Breast epithelium (tissue), 4 donors: Measurements from ENCODE around the gene PTPN21. TPM values are rescaled to one million over a fixed set of nuclear protein-coding genes. Genes with fewer than 3 reads are reported as not detected.

ENCODE experiments used
- DNase-seq, 2 donors: peaks; one replicate each; pipeline ENCODE4 v3.0.0-alpha.2; 2019; ENCODE audit warnings: low spot score in 2 of 2
- H3K27ac ChIP-seq, 2 donors: fragments of 200-600 bp; sonication (generic) in 1 of 2; one replicate each; pipeline ENCODE4 v1.5.1; 2016 to 2019; ENCODE audit warnings: mild to moderate bottlenecking in 1 of 2
- H3K27me3 ChIP-seq, 2 donors: fragments of 200-600 bp; sonication (generic) in 1 of 2; one replicate each; pipeline versions ENCODE4 v1.5.1 to v1.6.0; 2017 to 2019; ENCODE audit warnings: control low read depth in 1 of 2, mild to moderate bottlenecking in 1 of 2
- H3K36me3 ChIP-seq: fragments of 200-600 bp; one replicate; pipeline ENCODE4 v1.5.1; 2019
- H3K4me1 ChIP-seq, 2 donors: fragments of 200-600 bp; sonication (generic); one replicate each; pipeline ENCODE4 v1.5.1; 2016 to 2019; ENCODE audit warnings: control low read depth in 1 of 2
- H3K4me3 ChIP-seq, 3 donors: fragments of 200-600 bp; sonication (generic); 1 replicate in 2 of 3; 2 replicates in 1 of 3; pipeline ENCODE4 v1.5.1; 2016 to 2019; ENCODE audit warnings: mild to moderate bottlenecking in 3 of 3, moderate library complexity in 2 of 3
- H3K9me3 ChIP-seq, 2 donors: fragments of 200-600 bp; sonication (generic) in 1 of 2; one replicate each; pipeline ENCODE4 v1.5.1; 2016 to 2019; ENCODE audit warnings: control low read depth in 1 of 2
- POLR2A ChIP-seq: fragments of 450-650 bp; IDR thresholded peaks from one replicate; pipeline ENCODE4 v1.6.1; 2016; ENCODE audit warnings: antibody characterized with exemption, mild to moderate bottlenecking, moderate library complexity
- POLR2AphosphoS5 ChIP-seq, 3 donors: sonication (generic); formaldehyde crosslinking; IDR thresholded peaks; one replicate each; pipeline ENCODE4 v1.6.1; 2017; ENCODE audit warnings: antibody characterized with exemption in 3 of 3
- intact Hi-C: fragments of 100-400 bp; cut with DNase I; formaldehyde crosslinking; loops from one replicate; pipeline ENCODE4 v1.15.1; 2023; ENCODE audit warnings: low total_unique reads
- total RNA-seq, 3 donors: library from RNA; depleted of rRNA; stranded (reverse); fragments of >200 nt; gene quantifications; one replicate each; pipeline ENCODE4 v1.1.0, GENCODE V29; 2016
- TF ChIP-seq, protein P1 (sequence below), 3 donors: fragments of 450-650 bp; IDR thresholded peaks; one replicate each; pipeline ENCODE4 v1.5.1; 2016 to 2017; ENCODE audit warnings: antibody characterized with exemption in 3 of 3, mild to moderate bottlenecking in 3 of 3, moderate library complexity in 3 of 3

Gene PTPN21
- total RNA-seq, 3 donors from 2014 or later, result 14.4 to 18.1 (median 14.5) TPM

DNA sequence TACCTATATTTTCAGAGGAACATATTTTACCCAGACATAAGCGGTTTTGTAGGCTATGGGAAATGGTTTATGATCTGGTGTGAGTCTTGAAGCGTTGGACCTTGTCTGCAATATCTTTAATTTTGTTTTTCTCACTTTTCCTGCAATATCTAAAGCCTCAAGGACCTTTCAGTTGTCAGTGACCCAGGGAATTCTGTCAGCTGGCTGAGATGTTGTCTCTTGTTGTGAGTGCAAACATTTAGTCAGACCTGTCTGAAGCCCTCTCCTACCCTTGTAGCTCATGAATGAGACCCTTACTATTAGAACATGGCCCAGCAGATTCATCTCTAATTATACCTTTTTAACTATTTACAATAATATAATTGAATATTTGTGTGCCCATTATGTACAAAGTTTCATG, 115.7 kb downstream of the PTPN21 start:
- no peak for DNase-seq
- Histone ChIP-seq H3K27ac (no peak overlapping the region), H3K9me3 (no peaks in the 10 kb centered on the region), H3K36me3 (no peaks in the 10 kb centered on the region), H3K4me1 (no peaks in the 10 kb centered on the region), H3K27me3 (no peaks in the 10 kb centered on the region), H3K4me3 (no peak overlapping the region)
- TF ChIP-seq POLR2AphosphoS5 (IDR thresholded peaks at IDR 0.05), result no peak
- intact Hi-C loops, result no loop called here

GRCh38 chr14:88437658-88438057, 117.1 kb downstream of the PTPN21 start:
- Histone ChIP-seq H3K4me3 (no peak overlapping the region), H3K9me3 (no peaks in the 10 kb centered on the region), H3K36me3 (no peaks in the 10 kb centered on the region), H3K27ac (no peak overlapping the region), H3K27me3 (no peaks in the 10 kb centered on the region), H3K4me1 (no peaks in the 10 kb centered on the region)
- TF ChIP-seq, protein P1, sequence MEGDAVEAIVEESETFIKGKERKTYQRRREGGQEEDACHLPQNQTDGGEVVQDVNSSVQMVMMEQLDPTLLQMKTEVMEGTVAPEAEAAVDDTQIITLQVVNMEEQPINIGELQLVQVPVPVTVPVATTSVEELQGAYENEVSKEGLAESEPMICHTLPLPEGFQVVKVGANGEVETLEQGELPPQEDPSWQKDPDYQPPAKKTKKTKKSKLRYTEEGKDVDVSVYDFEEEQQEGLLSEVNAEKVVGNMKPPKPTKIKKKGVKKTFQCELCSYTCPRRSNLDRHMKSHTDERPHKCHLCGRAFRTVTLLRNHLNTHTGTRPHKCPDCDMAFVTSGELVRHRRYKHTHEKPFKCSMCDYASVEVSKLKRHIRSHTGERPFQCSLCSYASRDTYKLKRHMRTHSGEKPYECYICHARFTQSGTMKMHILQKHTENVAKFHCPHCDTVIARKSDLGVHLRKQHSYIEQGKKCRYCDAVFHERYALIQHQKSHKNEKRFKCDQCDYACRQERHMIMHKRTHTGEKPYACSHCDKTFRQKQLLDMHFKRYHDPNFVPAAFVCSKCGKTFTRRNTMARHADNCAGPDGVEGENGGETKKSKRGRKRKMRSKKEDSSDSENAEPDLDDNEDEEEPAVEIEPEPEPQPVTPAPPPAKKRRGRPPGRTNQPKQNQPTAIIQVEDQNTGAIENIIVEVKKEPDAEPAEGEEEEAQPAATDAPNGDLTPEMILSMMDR (IDR thresholded peaks at IDR 0.05), result no peak
- no peak for TF ChIP-seq POLR2AphosphoS5 (IDR thresholded peaks at IDR 0.05)
- TF ChIP-seq POLR2A, result no peak
- no peak for DNase-seq
- intact Hi-C loops, result no loop called here

- DNase-seq, result no peak
- intact Hi-C loops, result no loop called here
- Histone ChIP-seq H3K9me3 (no peaks in the 10 kb centered on the region), H3K36me3 (no peaks in the 10 kb centered on the region), H3K27me3 (no peaks in the 10 kb centered on the region), H3K4me3 (no peak overlapping the region), H3K4me1 (no peaks in the 10 kb centered on the region), H3K27ac (no peak overlapping the region)
- no peak for TF ChIP-seq POLR2A
- TF ChIP-seq, protein P1 (IDR thresholded peaks at IDR 0.05), result no peak
- TF ChIP-seq POLR2AphosphoS5 (IDR thresholded peaks at IDR 0.05), result no peak
These were observed 123.8 kb downstream of the PTPN21 start for GRCh38 chr14:88430976-88431375.

- Histone ChIP-seq H3K9me3 (no peaks in the 10 kb centered on the region), H3K27me3 (no peaks in the 10 kb centered on the region), H3K4me1 (no peaks in the 10 kb centered on the region), H3K4me3 (no peak overlapping the region), H3K36me3 (no peaks in the 10 kb centered on the region), H3K27ac (no peak overlapping the region)
- TF ChIP-seq, protein P1 (IDR thresholded peaks at IDR 0.05), result no peak
- intact Hi-C loops, result no loop called here
- no peak for DNase-seq
These were observed 128.5 kb downstream of the PTPN21 start for GRCh38 chr14:88426271-88426670.

- H3K4me3 ChIP-seq, result no peak overlapping the region
- no peaks in the 10 kb centered on the region for H3K36me3 ChIP-seq
- intact Hi-C loops, result no loop called here
- no peaks in the 10 kb centered on the region for H3K27me3 ChIP-seq
- no peak for TF ChIP-seq POLR2A
- TF ChIP-seq POLR2AphosphoS5 (IDR thresholded peaks at IDR 0.05), result no peak
- TF ChIP-seq, protein P1 (IDR thresholded peaks at IDR 0.05), result no peak
- no peaks in the 10 kb centered on the region for H3K4me1 ChIP-seq
- DNase-seq, result no peak
- no peaks in the 10 kb centered on the region for H3K9me3 ChIP-seq
- no peak overlapping the region for H3K27ac ChIP-seq
These were observed 130.2 kb downstream of the PTPN21 start for GRCh38 chr14:88424573-88424972.
